H9 (cell line): ENCODE measurements around the gene CEACAM16. TPM values are rescaled to one million over a fixed set of nuclear protein-coding genes. Genes with fewer than 3 reads are reported as not detected.

Experiments used
- DNase-seq: peaks from one replicate; pipeline ENCODE4 v3.0.0-alpha.2; 2017
- H2AFZ ChIP-seq: one replicate; pipeline ENCODE4 v1.6.1; 2013; ENCODE audit warnings: mild to moderate bottlenecking, low read length, control low read depth, moderate library complexity
- H2AK5ac ChIP-seq: 2 replicates; pipeline ENCODE4 v1.6.1; 2013; ENCODE audit warnings: low read length, control low read depth, mixed read lengths; ENCODE audit not compliant: insufficient read length
- H2BK120ac ChIP-seq: one replicate; pipeline ENCODE4 v1.6.1; 2013; ENCODE audit warnings: low read depth, mild to moderate bottlenecking, low read length, control low read depth, inconsistent platforms; ENCODE audit not compliant: poor library complexity, severe bottlenecking
- H2BK12ac ChIP-seq: 2 replicates; pipeline ENCODE4 v1.6.1; 2013; ENCODE audit warnings: low read length, control low read depth, mixed read lengths, low read depth; ENCODE audit not compliant: insufficient read length
- H2BK15ac ChIP-seq: 2 replicates; pipeline ENCODE4 v1.6.1; 2013; ENCODE audit warnings: low read depth, low read length, control low read depth
- H2BK20ac ChIP-seq: one replicate; pipeline ENCODE4 v1.6.1; 2013; ENCODE audit warnings: low read depth, mild to moderate bottlenecking, low read length, control low read depth, inconsistent platforms; ENCODE audit not compliant: poor library complexity, severe bottlenecking
- H2BK5ac ChIP-seq: 2 replicates; pipeline ENCODE4 v1.6.1; 2013; ENCODE audit warnings: low read length, control low read depth, mixed read lengths; ENCODE audit not compliant: insufficient read length
- H3K14ac ChIP-seq: 2 replicates; pipeline ENCODE4 v1.6.1; 2013; ENCODE audit warnings: low read length, control low read depth; ENCODE audit not compliant: insufficient read depth
- H3K18ac ChIP-seq: 2 replicates; pipeline ENCODE4 v1.6.1; 2013; ENCODE audit warnings: low read depth, mild to moderate bottlenecking, mixed read lengths, low read length, control low read depth; ENCODE audit not compliant: insufficient read length
- H3K23ac ChIP-seq: 2 replicates; pipeline ENCODE4 v1.6.1; 2013; ENCODE audit warnings: low read length, control low read depth, mixed read lengths, low read depth; ENCODE audit not compliant: insufficient read length
- H3K23me2 ChIP-seq: 2 replicates; pipeline ENCODE4 v1.6.1; 2013; ENCODE audit warnings: low read depth, mild to moderate bottlenecking, mixed read lengths, low read length, control low read depth; ENCODE audit not compliant: insufficient read length, poor library complexity, severe bottlenecking
- H3K27ac ChIP-seq: 2 replicates; pipeline ENCODE4 v1.5.1; 2013; ENCODE audit warnings: low read length, control low read depth, mixed read lengths, low read depth; ENCODE audit not compliant: insufficient read length
- H3K27me3 ChIP-seq: 2 replicates; pipeline ENCODE4 v1.6.1; 2013; ENCODE audit warnings: low read length, control low read depth, inconsistent platforms; ENCODE audit not compliant: insufficient read depth
- H3K4ac ChIP-seq: 2 replicates; pipeline ENCODE4 v1.6.1; 2013; ENCODE audit warnings: low read depth, mild to moderate bottlenecking, control low read depth, inconsistent platforms, low read length, moderate library complexity
- H3K4me1 ChIP-seq: 2 replicates; pipeline ENCODE4 v1.6.1; 2013; ENCODE audit warnings: low read length, control low read depth, inconsistent platforms; ENCODE audit not compliant: insufficient read depth
- H3K4me2 ChIP-seq: 2 replicates; pipeline ENCODE4 v1.6.1; 2013; ENCODE audit warnings: low read length, control low read depth, mixed read lengths; ENCODE audit not compliant: insufficient read length, insufficient read depth
- H3K56ac ChIP-seq: 2 replicates; pipeline ENCODE4 v1.6.1; 2013; ENCODE audit warnings: low read depth, mild to moderate bottlenecking, mixed read lengths, low read length, control low read depth; ENCODE audit not compliant: insufficient read length
- H3K79me1 ChIP-seq: 2 replicates; pipeline ENCODE4 v1.6.1; 2013; ENCODE audit warnings: low read depth, mild to moderate bottlenecking, moderate library complexity, low read length, control low read depth, inconsistent platforms; ENCODE audit not compliant: insufficient read depth, poor library complexity, severe bottlenecking
- H3K79me2 ChIP-seq: 2 replicates; pipeline ENCODE4 v1.6.1; 2013; ENCODE audit warnings: low read length, control low read depth, inconsistent platforms; ENCODE audit not compliant: insufficient read depth
- H3K9ac ChIP-seq: 2 replicates; pipeline ENCODE4 v1.6.1; 2013; ENCODE audit warnings: low read length, control low read depth, mixed read lengths; ENCODE audit not compliant: insufficient read length; ENCODE audit errors: extremely low read depth
- H3K9me3 ChIP-seq: one replicate; pipeline ENCODE4 v1.6.1; 2013; ENCODE audit warnings: low read depth, low read length, inconsistent platforms; ENCODE audit not compliant: control insufficient read depth
- H3T11ph ChIP-seq: one replicate; pipeline ENCODE4 v1.6.1; 2013; ENCODE audit warnings: mild to moderate bottlenecking, low read length, control low read depth, inconsistent platforms
- H4K20me1 ChIP-seq: one replicate; pipeline ENCODE4 v1.6.1; 2013; ENCODE audit not compliant: control insufficient read depth, insufficient read length, insufficient read depth
- H4K5ac ChIP-seq: 2 replicates; pipeline ENCODE4 v1.6.1; 2013; ENCODE audit warnings: low read depth, mild to moderate bottlenecking, mixed read lengths, low read length, control low read depth; ENCODE audit not compliant: insufficient read length
- H4K8ac ChIP-seq: replicated peaks from 2 replicates; pipeline ENCODE4 v1.6.1; 2013; ENCODE audit warnings: low read length, control low read depth, mixed read lengths, low read depth; ENCODE audit not compliant: insufficient read length
- H4K91ac ChIP-seq: 2 replicates; pipeline ENCODE4 v1.6.1; 2013; ENCODE audit warnings: low read depth, mild to moderate bottlenecking, moderate library complexity, mixed read lengths, low read length, control low read depth; ENCODE audit not compliant: insufficient read length
- H3K27ac Mint-ChIP-seq, 3 experiments: 2 replicates in 2 of 3; 3 replicates in 1 of 3; pipeline ENCODE4 v1.8.0; 2020 to 2021; ENCODE audit warnings: mixed read lengths in 3 of 3, mild to moderate bottlenecking in 1 of 3, moderate library complexity in 1 of 3
- H3K27me3 Mint-ChIP-seq: 2 replicates; pipeline ENCODE4 v1.8.0; 2021; ENCODE audit warnings: low read depth, mild to moderate bottlenecking, moderate library complexity, mixed read lengths
- H3K36me3 Mint-ChIP-seq, 3 experiments: 2 replicates in 2 of 3; 3 replicates in 1 of 3; pipeline ENCODE4 v1.8.0; 2020 to 2021; ENCODE audit warnings: low read depth in 3 of 3, mixed read lengths in 3 of 3; ENCODE audit not compliant: insufficient read depth in 1 of 3
- H3K4me1 Mint-ChIP-seq, 2 experiments: 2 replicates each; pipeline ENCODE4 v1.8.0; 2020; ENCODE audit warnings: mixed read lengths in 2 of 2
- H3K4me3 Mint-ChIP-seq, 2 experiments: 2 replicates in 1 of 2; 3 replicates in 1 of 2; pipeline ENCODE4 v1.8.0; 2020 to 2021; ENCODE audit warnings: mild to moderate bottlenecking in 2 of 2, mixed read lengths in 2 of 2, moderate library complexity in 1 of 2
- H3K9me3 Mint-ChIP-seq, 2 experiments: 2 replicates in 1 of 2; 3 replicates in 1 of 2; pipeline ENCODE4 v1.8.0; 2020; ENCODE audit warnings: mild to moderate bottlenecking in 2 of 2, mixed read lengths in 2 of 2, moderate library complexity in 1 of 2
- CTCF ChIP-seq: fragments of 200-600 bp; sonication (generic); conservative IDR thresholded peaks from 3 replicates; pipeline ENCODE4 v1.8.0; 2021; ENCODE audit warnings: antibody characterized with exemption, mild to moderate bottlenecking
- WGBS: extraction: QIAGEN DNeasy Blood & Tissue Kit; methylation state at CpG from one replicate; pipeline ENCODE4 v1.1.7; 2013; ENCODE audit warnings: missing lambda C conversion rate, low lambda C conversion rate, mixed read lengths; ENCODE audit not compliant: insufficient read length; ENCODE audit errors: extremely low coverage; 5-methylcytosine and 5-hydroxymethylcytosine counted together
- total RNA-seq: library from RNA; stranded (reverse); gene quantifications from 2 replicates; pipeline ENCODE4 v1.2.1, GENCODE V29; 2021

CEACAM16 gene
- total RNA-seq, 1 experiment from 2014 or later = not detected

- Histone ChIP-seq H3K79me2 (no peaks in the 10 kb centered on the region), H3K23ac (no peak overlapping the region), H3K9me3 (peaks cover 5% of the 10 kb centered on the region), H3K4ac (no peak overlapping the region), H2BK12ac (no peak overlapping the region), H2BK20ac (no peak overlapping the region), H2AFZ (no peak overlapping the region), H3K14ac (no peak overlapping the region), H4K5ac (no peak overlapping the region), H3K56ac (no peak overlapping the region), H3K27ac (no peak overlapping the region), H4K20me1 (no peaks in the 10 kb centered on the region), H3K4me1 (no peaks in the 10 kb centered on the region; the same call in 1 of the 2 replicates), H2BK5ac (no peak overlapping the region), H3K79me1 (no peaks in the 10 kb centered on the region), H3K27me3 (no peaks in the 10 kb centered on the region), H3K23me2 (peaks cover 3% of the 10 kb centered on the region), H2BK120ac (no peak overlapping the region), H3K9ac (no peak overlapping the region), H3K18ac (no peak overlapping the region), H3K4me2 (no peak overlapping the region), H4K91ac (no peak overlapping the region), H2BK15ac (no peak overlapping the region), H3T11ph (no peak overlapping the region), H2AK5ac (no peak overlapping the region), H4K8ac (no peak overlapping the region)
- no peak for DNase-seq
- TF ChIP-seq CTCF = no peak
- H3K36me3 Mint-ChIP-seq = peaks cover 14 to 15% (median 15%) of the 10 kb centered on the region in 3 experiments
- peak overlapping the region in 1 of 2 experiments; percentile 44; a peak in 1 of 5 replicates for H3K4me3 Mint-ChIP-seq
- H3K9me3 Mint-ChIP-seq = peaks cover 21% of the 10 kb centered on the region in 2 experiments
- peaks cover 5% of the 10 kb centered on the region for H3K27me3 Mint-ChIP-seq
- H3K27ac Mint-ChIP-seq = no peak overlapping the region
- peaks cover 11 to 12% of the 10 kb centered on the region in 2 experiments for H3K4me1 Mint-ChIP-seq
- no CpG with 5 or more reads among the region's 2 CpGs for WGBS
Measured at GRCh38 chr19:44714597-44715169, 15.7 kb downstream of the CEACAM16 start.
